PC-3 (cell line): ENCODE data around the gene ETV3.

Source experiments
- EZH2 ChIP-seq: fragments of 300-600 bp; sonication (generic); IDR thresholded peaks from one replicate; pipeline ENCODE4 v1.6.1; 2017; ENCODE audit warnings: antibody characterized with exemption, mild to moderate bottlenecking, low read length; ENCODE audit not compliant: unreplicated experiment
- EZH2phosphoT487 ChIP-seq: fragments of 300-600 bp; sonication (generic); IDR thresholded peaks from 2 replicates; pipeline ENCODE4 v1.6.1; 2018; ENCODE audit warnings: mild to moderate bottlenecking, antibody characterized with exemption, low read length, borderline replicate concordance
- TF ChIP-seq, protein P1 (sequence below): fragments of 300-600 bp; sonication (generic); conservative IDR thresholded peaks from 2 replicates; pipeline ENCODE4 v1.5.1; 2017; ENCODE audit warnings: antibody characterized with exemption, low read depth, mild to moderate bottlenecking, low read length

DNA sequence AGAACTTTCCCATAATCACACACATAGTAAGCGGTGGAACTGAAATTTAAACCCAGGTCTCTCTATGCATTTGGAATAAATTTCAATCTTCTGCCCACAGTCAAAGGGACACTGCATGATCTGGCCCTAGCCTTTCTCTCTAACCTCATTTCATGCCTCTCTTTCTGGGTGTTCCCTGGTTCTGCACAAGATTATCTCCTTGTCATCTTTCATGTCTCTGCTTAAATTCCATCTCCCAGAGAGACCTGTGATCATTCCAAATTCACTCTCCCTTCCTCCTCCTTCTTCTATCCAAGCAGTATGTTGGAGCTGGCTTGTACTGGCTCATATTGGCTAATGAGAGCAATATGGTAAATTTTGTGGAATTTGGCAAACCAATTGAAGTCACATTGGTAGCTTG lies 60.8 kb downstream of the ETV3 start:
- TF ChIP-seq, protein P1, sequence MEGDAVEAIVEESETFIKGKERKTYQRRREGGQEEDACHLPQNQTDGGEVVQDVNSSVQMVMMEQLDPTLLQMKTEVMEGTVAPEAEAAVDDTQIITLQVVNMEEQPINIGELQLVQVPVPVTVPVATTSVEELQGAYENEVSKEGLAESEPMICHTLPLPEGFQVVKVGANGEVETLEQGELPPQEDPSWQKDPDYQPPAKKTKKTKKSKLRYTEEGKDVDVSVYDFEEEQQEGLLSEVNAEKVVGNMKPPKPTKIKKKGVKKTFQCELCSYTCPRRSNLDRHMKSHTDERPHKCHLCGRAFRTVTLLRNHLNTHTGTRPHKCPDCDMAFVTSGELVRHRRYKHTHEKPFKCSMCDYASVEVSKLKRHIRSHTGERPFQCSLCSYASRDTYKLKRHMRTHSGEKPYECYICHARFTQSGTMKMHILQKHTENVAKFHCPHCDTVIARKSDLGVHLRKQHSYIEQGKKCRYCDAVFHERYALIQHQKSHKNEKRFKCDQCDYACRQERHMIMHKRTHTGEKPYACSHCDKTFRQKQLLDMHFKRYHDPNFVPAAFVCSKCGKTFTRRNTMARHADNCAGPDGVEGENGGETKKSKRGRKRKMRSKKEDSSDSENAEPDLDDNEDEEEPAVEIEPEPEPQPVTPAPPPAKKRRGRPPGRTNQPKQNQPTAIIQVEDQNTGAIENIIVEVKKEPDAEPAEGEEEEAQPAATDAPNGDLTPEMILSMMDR: no peak
- no peak for TF ChIP-seq EZH2
- TF ChIP-seq EZH2phosphoT487: no peak
